Left hindlimb (tissue), 1 donor: ENCODE measurements around the gene ADAM12.
"Not testable (repeated sequence)": the region's sequence is repeated elsewhere in the genome, so short reads cannot be mapped to it uniquely, and the experiment has no call there.

ENCODE experiments used
- DNase-seq: peaks from one replicate; pipeline ENCODE4 v3.0.0-alpha.2; 2018

Gene ADAM12

DNA sequence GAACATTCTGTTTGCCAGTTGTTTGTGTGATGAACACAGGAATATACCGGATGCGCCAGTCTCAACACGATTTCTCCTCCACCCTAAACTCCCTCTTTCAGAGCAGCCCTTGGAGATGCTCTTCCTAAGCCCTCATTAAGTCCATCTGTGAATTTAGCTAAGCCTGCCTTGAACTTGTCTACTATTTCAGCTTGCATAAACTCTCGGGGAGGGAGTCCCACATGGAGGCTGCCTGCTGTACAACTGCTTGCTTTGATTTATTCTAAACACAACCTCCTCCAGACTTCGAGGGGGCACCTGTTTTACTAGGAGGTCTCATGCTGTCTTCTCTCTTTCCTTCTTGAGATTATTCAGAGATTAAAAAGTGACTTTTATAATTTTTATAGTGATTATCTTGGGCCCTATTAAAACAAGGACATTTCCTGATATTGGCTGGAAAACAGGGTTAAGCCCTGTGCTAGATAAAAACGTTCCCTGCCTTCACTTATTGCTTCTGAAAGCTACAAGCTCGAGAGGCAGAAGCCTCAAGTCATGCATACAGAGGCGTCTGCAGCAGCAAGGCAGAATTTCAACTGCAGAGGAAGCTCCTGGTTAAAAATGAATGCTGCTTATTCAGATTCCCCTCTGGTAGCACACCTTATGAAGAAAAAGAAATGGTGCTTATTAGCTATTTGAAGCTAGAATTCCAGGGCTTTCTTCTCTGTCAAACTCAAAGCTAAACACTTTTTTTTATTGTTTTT is 317.6 kb downstream of the ADAM12 start:
- no peak for DNase-seq

DNA sequence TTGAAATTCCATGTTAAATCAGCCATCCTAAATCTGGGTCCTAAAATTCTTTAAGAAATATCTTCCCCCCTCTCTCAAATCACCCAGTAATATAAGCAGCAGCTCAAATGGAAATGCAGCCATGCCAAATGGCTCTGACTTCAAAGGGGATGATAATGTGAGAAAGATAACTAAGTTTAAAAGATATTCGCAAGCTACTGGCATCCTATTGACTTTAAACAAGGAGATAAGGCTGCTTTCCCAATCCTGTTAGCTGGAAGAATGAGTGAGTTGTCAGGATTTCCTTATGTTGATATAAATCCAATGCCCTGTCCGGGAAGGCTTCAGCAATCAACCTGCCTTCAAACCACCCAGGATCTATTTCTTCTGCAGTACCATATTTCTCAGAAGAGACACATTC is 320.0 kb downstream of the ADAM12 start:
- no peak for DNase-seq

DNA sequence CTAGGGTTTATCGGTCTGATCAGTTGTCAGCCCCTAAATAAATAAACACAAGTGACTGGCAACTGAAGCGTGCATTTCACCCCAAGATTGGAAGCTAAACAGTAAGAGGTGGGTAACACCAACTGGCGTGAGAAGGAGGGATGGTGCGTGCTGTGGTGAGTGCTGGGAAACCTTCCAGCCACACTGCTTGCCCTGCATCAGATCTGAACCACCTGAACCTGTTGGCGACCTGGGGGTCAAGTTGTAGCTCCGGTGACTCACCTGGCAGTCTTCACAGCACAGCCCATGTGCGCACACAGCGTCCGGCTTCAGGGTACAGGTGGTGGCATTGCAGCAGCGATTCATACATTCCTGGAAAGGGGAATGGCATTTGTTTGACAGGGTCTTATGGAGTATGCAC is 321.8 kb downstream of the ADAM12 start:
- DNase-seq, result no peak

DNA sequence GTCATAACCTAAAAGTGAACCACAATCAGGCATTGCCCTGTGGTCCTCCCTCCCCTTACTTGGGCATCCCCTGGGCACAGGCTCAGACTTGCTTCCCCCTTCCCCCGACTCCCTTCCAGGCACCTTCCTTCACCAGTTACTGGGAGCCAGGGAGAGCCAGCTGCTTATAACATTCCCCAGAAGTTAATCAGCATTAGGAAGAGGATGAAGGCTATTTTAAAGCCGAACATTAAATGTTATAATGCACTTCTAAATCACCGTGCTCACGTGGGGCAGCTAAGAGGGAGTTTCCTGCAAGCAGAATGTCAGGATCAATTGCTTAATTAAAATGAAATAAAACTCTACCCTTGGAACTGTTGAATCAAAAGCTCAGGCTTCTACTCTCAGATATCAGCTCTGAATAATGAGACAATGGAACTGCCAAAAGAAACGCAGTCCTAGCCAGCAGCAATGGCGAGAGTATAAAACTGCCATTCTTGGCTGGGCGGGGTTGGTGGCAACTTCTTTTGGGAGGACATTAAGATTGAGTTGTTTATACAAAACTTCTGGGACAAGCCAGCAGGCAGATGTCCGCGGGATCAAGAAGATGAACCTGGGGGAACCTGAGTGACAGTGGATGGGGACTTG is 322.4 kb downstream of the ADAM12 start:
- no peak for DNase-seq

DNA sequence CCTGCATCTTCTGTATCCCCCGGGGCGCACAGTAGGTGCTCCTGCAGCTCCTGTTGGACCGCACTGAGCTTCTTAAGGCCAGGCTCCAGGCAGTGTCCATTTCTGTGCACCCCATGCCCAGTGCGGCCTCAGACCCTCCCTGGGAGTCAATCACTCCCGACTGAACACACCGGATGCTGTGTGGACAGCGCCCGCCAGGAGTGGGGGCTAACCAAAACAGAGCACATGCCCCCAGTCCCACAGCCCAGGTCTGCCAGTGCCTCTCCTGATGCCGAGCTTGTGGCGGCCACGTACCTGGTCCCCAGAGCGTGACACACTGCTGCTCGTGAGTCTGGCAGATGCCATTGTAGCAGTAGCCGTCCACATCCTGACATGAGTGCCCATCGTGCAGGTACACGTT is 323.8 kb downstream of the ADAM12 start:
- no peak for DNase-seq

DNA sequence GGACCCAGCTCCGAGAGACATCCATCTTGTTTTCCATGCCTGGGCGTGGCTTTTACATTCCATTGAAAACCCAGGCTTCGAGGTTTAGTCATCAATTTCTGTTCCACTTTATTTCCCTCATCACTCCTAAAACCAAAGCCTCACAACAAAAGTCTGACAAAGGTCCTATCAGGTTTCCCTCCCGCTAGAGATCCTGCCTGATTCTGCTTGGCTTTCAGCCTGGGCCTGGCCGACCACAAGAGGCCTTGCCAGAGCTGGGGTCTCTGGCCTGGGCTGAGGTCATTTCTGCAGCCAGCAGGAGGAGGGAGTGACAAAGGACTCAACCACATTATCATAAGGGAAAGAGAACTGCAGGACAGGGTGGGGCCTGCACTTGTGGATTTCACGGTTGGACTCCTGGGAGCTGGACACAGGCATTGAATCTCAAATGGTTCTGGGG is 324.9 kb downstream of the ADAM12 start:
- peak; percentile 63 for DNase-seq

DNA sequence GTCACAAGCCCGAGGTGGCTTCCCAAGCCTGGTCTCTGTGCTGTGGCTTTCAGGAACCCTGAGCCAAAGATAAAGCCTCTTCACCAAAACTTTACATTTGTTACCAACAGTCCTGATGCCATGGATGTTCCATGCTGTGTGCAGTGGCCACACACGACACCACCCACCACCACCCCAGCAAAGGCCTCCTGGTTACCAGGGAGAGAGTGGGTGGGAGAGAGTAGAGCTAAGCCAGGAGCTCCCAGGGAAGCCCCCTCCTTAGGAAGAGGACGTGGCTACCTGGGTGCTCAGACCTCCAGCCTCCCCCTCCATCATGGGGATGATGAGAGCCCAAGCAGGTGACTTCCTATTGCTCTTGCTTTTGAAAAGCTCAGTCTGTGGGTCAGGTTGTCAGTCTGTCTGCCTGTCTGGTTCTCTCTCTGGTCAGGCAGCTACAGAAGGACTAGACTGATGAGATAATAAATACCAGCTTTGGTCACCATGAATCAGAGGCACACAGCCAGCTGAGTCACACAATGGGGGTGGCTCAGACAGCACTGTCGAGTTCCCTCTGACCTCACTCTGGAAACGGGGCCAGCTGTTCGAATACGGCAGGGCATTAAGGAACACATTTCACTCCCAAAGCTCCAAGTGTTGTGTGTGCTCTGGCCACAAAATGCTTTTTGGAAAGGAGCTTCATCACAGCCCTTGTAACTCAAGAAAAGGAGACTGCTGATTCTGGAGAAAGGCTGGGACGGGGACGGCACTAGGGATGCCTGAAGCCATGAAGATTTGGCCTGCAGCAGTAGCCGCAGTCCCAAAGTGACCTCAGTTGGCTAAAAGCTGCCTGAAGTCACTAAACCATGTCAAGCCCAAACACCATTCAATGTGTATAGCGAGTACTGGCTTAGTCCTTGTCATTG is 325.9 kb downstream of the ADAM12 start:
- DNase-seq, result peak; percentile 89

DNA sequence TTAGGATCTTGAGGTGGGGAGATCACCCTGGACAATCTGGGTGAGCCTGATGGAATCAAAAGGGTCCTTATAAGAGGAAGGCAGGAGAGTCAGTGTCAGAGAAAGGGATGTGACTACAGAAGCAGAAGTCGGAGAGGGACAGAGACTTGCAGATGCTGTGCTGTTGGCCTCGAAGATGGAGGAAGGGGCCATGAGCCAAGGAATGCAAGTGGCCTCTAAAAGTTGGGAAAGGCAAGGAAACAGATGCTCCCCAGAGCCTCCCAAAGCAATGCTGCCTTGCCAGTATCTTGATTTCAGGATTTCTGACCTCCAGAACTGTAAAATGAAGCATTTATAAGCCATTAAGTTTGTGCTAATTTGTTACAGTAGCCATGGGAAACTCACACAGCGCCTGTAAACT is 326.8 kb downstream of the ADAM12 start:
- no peak for DNase-seq

DNA sequence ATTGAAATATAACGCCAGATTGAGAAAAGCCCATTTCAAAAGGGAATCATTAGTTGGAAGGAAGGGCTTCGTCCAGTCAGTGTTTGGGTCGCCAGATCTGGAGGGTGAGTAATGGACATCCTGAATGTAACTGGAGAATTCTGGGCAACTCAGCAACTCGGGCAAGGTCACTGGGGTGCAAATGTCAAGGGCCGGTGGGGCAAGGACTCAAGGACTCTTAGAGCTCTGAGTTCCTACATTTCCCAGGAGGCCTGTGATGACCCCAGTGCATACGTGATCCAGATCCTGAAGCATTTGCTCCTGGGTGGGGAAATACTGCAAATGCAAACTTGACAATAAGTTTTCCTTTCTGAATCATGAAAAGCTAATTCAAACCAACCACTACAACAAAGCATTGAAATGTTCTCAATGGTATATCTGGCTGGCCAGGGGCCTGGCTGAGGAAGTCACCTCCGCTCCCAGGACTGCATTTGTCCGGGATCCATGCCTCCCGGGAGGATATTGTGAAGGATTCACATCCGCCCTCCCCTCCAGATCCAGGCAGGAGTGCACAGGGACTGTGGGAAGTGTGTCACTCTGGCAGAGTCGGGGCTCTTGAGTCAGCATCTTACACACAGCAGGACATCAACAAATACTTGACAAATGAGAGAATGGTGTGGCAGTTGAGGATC is 327.9 kb downstream of the ADAM12 start:
- DNase-seq, result no peak

DNA sequence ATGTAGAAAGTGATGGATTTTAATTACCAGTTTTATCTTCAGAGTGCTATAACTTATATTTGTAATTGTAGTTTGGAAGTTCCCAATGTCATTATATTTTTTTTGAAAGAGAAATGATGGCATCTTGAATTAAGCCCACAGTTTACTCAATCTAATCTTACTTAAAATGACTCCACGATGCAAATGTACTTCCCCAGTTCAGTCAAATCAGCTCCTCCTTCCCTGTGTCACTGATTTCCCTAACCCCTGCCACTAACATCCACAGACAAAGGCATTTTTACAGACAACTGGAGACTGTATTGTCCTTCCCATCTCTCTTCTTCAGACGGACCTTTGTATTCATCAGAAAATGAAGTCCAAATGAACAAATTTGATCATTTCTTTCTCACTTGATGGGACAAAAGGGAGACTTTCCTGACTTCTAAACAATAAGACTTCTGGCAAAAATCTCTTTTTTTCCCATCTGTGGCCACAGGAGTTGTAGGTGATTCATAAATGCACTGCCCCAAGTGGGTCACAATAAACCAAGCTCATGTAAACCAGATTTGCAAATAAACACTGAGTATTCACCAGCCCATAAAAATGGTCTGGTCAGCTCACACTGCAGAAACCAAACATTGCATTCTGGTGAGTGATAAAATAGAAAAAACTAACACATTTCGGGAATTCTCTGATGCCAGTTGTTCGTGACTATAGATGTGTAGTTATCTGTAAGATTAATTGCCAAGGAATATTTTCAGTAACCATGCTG is 329.0 kb downstream of the ADAM12 start:
- no peak for DNase-seq

DNA sequence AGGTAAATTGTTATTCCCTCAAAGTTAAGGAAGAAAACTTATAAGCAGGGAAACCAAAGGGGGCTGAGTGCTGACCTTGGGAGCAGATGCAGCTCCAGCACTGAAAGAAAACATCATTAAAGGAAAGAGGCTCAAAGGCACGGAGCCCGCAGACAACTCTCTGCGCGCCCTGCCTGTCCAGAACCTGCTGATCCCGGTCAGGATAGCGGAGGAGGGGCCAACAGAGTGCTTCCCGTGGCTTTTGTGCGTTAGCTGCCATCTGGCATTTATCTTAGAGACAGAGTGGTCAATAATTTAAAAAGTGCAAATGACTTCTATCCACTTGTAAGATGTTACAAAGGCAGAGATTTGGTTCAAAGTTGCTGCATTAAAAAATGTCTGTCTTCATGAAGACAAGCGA is 329.8 kb downstream of the ADAM12 start:
- DNase-seq, result no peak

DNA sequence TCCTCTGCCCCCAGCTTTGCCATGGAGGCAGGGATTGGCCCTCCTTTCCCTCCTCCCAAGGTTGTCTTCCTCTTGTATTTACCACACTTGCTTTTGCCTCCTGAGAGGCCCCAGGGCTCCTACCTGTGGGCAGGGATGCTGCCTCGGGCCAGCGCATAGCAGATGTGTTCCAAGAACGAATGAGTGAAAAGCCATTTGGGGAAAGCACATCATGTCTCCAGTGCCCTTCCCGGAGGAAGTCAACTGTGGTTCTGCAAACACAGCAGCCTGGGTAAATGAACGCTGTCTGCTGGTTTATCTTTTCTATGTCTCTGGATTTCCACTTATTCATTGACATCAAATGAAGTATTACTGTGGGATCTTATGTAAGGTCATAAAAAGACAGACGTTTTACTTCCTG is 330.2 kb downstream of the ADAM12 start:
- no peak for DNase-seq

DNA sequence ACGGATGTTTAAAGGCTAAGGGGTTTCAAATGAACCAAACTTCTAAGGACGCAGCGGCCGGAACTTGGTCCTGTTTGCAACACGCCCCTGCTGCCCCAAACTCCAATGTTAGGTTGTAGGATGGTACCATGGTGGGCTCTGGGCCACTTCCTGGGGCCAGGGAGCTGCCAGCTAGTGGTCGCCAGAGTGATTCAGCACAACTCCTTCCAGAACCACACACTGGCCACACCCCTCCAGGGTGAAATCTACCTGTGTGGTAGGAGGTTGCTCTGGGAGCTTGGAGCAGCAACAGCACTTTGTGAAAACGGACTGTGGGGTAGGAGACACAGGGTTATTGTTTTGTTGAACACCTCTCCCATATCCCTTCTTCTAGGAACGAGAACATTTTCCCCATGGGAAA is 330.8 kb downstream of the ADAM12 start:
- DNase-seq, result no peak

DNA sequence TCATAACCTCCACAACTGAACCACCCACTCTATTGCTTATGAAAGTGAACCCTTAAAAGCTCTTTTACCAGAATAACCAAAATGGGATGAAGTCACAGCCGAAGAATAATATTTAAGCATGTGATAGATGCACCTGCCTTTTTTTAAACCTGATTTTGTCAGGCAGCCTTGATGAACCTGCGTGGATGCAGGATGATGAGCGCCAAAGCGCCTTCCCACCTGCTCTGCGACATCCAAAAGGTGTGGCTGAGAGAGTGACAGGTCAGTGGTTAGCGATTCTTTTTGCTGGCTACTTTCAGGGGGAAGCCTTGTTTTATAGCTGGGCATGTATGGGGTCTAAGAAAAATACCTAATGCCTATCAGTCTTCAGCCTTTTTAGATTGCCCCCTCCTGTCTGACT is 334.1 kb downstream of the ADAM12 start:
- no peak for DNase-seq

DNA sequence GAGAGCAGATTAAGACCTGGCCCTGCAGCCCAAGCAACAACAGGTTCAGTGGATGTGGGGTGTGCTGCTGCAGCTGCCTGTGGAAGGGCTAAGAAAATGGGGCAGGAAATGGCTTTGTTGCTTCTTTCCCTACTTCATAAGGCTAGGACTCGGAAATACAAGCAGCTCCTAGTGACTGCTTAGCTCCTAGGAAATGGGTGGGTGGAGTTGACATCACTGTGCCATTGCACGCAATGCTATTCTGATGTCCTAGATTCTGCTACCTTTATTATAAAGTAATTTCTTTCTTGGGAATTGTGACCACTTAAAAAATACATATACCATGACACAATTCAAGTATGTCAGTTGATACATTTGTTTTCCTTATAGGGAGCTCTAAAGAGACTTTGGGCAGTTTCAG is 336.1 kb downstream of the ADAM12 start:
- no peak for DNase-seq

DNA sequence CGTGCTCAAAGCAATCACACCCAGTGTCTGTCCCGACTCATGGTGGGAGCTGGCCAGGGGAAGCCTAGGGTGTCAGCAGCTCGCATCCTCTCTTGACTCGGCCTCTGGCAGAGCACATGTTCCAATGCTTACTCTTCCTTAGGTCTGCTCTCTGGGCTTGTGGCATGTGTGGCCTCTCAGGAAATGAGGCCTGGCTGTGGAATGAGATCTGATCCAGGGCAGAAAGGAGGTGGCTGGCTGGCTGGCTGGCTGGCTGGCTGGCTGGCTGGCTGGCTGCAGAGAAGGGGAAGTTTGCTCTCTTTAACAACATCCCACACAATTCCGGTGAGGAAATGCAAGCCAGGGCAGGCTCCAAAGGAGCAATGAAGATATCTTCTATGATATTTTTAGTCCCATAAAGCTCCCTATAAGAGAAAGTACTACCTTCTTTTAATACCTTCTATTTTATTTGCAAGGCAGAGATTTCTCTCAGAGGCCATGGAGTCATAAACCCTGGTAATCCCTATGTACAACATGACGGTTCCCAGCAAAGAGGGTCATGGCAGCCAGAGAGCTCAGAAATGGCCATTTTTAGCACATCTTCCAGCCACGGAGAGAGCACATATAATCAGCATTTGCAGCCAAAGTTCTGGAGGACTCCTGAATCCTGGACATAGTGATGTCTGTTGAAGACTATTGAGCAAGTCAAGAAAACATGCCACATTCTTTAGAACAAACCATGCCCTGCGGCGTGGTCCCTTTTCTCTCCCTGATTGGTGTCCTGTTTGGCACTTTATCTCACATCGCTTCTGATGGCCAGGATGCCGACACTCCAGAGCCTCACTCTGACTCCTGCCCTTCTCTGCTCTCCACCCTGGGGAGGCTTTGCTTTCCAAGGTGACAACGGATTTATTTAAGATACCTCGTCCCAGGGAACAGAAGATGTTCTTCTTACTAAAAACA is 338.2 kb downstream of the ADAM12 start:
- peak; percentile 60 for DNase-seq

DNA sequence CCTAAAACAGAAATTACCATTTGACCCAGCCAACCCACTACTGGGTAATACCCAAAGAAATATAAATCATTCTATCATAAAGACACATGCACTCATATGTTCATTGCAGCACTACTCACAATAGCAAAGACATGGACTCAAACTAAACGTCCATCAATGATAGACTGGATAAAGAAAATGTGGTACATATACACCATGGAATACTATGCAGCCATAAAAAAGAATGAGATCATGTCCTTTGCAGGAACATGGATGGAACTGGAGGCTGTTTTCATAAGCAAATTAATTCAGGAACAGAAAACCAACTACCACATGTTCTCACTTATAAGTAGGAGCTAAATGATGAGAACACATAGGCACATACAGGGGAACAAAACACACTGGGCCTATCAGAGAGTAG is 340.5 kb downstream of the ADAM12 start:
- not testable (repeated sequence) for DNase-seq

DNA sequence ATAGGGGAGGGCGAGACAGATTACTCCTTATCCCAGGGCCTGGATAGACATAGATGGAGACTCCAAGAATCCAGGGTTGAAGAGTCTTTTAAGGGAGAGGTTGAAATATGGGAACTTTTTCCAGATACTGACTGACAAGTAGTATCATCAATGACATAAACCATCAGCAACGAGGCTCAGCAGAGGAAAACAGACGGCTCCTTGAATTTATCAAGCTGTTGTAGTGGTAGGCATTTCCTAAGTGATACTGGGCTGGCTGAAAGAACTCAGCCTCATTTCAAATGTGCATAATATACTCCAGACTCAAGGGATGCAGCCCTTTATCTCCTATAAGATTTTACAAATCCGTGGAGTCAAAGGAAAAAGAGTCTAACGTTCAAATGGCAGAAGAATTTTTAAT is 341.4 kb downstream of the ADAM12 start:
- no peak for DNase-seq

DNA sequence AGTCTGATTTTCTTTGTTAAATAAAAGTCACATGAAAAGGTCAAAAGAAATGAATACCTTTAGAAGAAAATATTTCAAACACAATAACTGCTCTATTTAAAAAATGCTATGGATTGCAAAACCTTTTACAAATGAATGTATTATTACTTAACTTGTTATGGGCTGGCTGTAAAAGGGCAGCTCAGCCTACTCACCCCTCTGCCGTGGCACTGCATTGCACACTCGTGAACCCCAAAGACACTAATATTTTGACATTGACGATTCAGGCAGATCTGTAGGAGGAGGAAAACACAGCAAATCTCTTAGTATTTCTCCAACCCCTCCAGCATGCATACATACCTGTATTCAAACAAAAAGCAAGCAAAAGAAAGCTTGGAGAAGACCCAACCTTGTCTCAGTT is 342.4 kb downstream of the ADAM12 start:
- DNase-seq, result no peak

DNA sequence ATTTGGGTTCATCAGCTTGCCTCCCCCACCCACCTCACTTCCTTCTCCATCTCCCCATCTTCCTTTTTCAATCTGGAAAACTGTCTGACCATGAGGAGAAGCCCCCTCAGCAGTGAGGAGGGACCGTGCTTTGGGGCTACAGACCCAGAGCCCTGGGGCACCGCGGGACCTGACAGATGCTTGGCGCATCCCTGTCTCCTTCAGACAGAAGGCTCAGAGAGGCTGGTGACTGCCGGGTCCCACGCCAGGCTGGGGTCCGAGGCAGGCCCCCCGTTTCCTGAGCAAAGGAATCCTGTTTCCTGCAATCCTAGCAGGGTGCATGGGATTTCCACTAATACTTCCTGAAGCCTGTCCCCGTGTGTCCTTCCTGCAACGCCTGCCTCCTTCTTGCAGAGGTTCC is 344.9 kb downstream of the ADAM12 start:
- no peak for DNase-seq

DNA sequence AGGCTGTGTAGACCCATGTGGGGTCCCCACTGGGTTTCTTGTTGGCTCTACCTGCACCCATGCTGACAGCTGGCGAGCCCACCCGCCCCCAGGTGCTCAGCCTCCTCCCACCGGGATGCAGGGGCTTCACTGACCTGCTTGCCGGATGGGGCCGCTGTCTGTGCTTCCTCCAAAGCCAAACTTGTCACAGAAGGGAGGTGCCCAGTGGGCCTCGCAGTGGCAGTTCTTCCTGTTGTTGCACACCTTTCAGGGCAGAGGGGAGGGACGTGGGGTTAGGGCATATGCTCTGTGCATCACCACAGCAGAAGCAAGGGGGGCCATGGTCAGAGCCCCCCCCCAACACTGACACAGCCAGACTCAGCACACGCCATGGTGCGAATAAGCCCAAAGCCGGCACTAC is 345.4 kb downstream of the ADAM12 start:
- DNase-seq, result no peak
